K562 (cell line): Measurements from ENCODE around the gene ANKRD23. TPM values are rescaled to one million over a fixed set of nuclear protein-coding genes. Genes with fewer than 3 reads are reported as not detected.

ENCODE experiments used
- ERF ChIP-seq: fragments of 450-650 bp; formaldehyde crosslinking; IDR thresholded peaks from 2 replicates; pipeline ENCODE4 v1.4.0; 2020; ENCODE audit warnings: mild to moderate bottlenecking, mixed read lengths
- KDM2B ChIP-seq: fragments of 250-450 bp; sonication (Bioruptor Pico); IDR thresholded peaks from 2 replicates; pipeline ENCODE4 v1.8.0; 2021; ENCODE audit warnings: mild to moderate bottlenecking, moderate library complexity
- MYC ChIP-seq, 2 experiments: fragments of 250-450 bp in 1 of 2; sonication (Bioruptor Pico) in 1 of 2; IDR thresholded peaks; 2 replicates each; pipeline versions ENCODE4 v1.5.1 to v1.6.1; 2012 to 2021; ENCODE audit warnings: low read depth in 2 of 2, borderline replicate concordance in 1 of 2, improper control_type of control experiment in 1 of 2, low read length in 1 of 2, mild to moderate bottlenecking in 1 of 2, moderate library complexity in 1 of 2
- POLR2A ChIP-seq: fragments of 450-650 bp; conservative IDR thresholded peaks from 2 replicates; pipeline ENCODE4 v1.6.1; 2016
- PRMT5 ChIP-seq: sonication (generic); formaldehyde crosslinking; IDR thresholded peaks from 2 replicates; pipeline ENCODE4 v1.5.0; 2020; ENCODE audit warnings: missing genetic modification reagents
- SIN3A ChIP-seq, 2 experiments: fragments of 150-350 bp in 1 of 2; IDR thresholded peaks; 2 replicates each; pipeline ENCODE4 v1.6.1; 2011 to 2016; ENCODE audit warnings: borderline replicate concordance in 2 of 2, low read depth in 2 of 2, low read length in 2 of 2, mild to moderate bottlenecking in 2 of 2, moderate library complexity in 2 of 2; ENCODE audit not compliant: control insufficient read depth in 1 of 2
- SP1 ChIP-seq: sonication (generic); formaldehyde crosslinking; IDR thresholded peaks from 2 replicates; pipeline ENCODE4 v1.8.1; 2022; ENCODE audit warnings: mild to moderate bottlenecking, missing genetic modification reagents
- ZBTB43 ChIP-seq: sonication (generic); formaldehyde crosslinking; IDR thresholded peaks from 2 replicates; pipeline ENCODE4 v1.8.0; 2023; ENCODE audit warnings: mild to moderate bottlenecking, missing genetic modification reagents
- ZNF134 ChIP-seq: fragments of 250-450 bp; sonication (Bioruptor Pico); conservative IDR thresholded peaks from 2 replicates; pipeline ENCODE4 v1.4.0; 2020
- ZNF408 ChIP-seq: fragments of 250-450 bp; sonication (Bioruptor Pico); IDR thresholded peaks from 2 replicates; pipeline ENCODE4 v1.4.0; 2020; ENCODE audit warnings: low read depth, mild to moderate bottlenecking, moderate library complexity
- ZSCAN32 ChIP-seq: fragments of 450-650 bp; formaldehyde crosslinking; IDR thresholded peaks from 2 replicates; pipeline ENCODE4 v1.4.0; 2020; ENCODE audit warnings: mild to moderate bottlenecking, moderate library complexity
- polyA plus RNA-seq, 8 experiments: library from polyadenylated mRNA; depleted of rRNA in 4 of 8; stranded (reverse) in 5 of 8; unstranded in 3 of 8; fragments of >200 nt; fragmentation: Nextera tagmentation in 2 of 8; fragmentation: Illumina TruSeq in 1 of 8; extraction: Ambion mirVana in 2 of 8; extraction: Trizol in 1 of 8; gene quantifications; 2 replicates each; pipeline versions ENCODE4 v1.2.1 to v1.2.3, GENCODE V29; 2011 to 2014; ENCODE audit warnings: inconsistent platforms in 1 of 8, missing spikeins in 1 of 8
- total RNA-seq, 7 experiments: library from RNA; depleted of rRNA in 6 of 7; stranded (reverse); fragments of >200 nt in 6 of 7; fragmentation: Illumina TruSeq in 2 of 7; extraction: Trizol in 2 of 7; gene quantifications; 2 replicates each; pipeline versions ENCODE4 v1.2.1 to v1.2.3, GENCODE V29; 2011 to 2021; ENCODE audit warnings: low replicate concordance in 1 of 7
- TF ChIP-seq, protein P1 (sequence below): fragments of 450-650 bp; IDR thresholded peaks from 2 replicates; pipeline ENCODE4 v1.6.1; 2017; ENCODE audit warnings: antibody characterized with exemption, mild to moderate bottlenecking
- TF ChIP-seq, protein P2 (sequence below): fragments of 250-450 bp; sonication (Bioruptor Pico); IDR thresholded peaks from 2 replicates; pipeline ENCODE4 v1.5.0; 2021; ENCODE audit warnings: mild to moderate bottlenecking, borderline replicate concordance
- TF ChIP-seq, protein P3 (sequence below): fragments of 250-450 bp; sonication (Bioruptor Pico); IDR thresholded peaks from 2 replicates; pipeline ENCODE4 v1.5.0; 2020; ENCODE audit warnings: mild to moderate bottlenecking, borderline replicate concordance
- TF ChIP-seq, protein P4 (sequence below): sonication (generic); formaldehyde crosslinking; IDR thresholded peaks from 2 replicates; pipeline ENCODE4 v1.8.0; 2022; ENCODE audit warnings: missing genetic modification reagents, mild to moderate bottlenecking, moderate library complexity, borderline replicate concordance

Gene ANKRD23
- total and polyA plus RNA-seq, 9 of the 15 experiments (the other 6 are each of a cell fraction or from before 2014, with no cell fraction given) = 0.32 to 4.8 (median 2.8) TPM

- TF ChIP-seq, protein P1, sequence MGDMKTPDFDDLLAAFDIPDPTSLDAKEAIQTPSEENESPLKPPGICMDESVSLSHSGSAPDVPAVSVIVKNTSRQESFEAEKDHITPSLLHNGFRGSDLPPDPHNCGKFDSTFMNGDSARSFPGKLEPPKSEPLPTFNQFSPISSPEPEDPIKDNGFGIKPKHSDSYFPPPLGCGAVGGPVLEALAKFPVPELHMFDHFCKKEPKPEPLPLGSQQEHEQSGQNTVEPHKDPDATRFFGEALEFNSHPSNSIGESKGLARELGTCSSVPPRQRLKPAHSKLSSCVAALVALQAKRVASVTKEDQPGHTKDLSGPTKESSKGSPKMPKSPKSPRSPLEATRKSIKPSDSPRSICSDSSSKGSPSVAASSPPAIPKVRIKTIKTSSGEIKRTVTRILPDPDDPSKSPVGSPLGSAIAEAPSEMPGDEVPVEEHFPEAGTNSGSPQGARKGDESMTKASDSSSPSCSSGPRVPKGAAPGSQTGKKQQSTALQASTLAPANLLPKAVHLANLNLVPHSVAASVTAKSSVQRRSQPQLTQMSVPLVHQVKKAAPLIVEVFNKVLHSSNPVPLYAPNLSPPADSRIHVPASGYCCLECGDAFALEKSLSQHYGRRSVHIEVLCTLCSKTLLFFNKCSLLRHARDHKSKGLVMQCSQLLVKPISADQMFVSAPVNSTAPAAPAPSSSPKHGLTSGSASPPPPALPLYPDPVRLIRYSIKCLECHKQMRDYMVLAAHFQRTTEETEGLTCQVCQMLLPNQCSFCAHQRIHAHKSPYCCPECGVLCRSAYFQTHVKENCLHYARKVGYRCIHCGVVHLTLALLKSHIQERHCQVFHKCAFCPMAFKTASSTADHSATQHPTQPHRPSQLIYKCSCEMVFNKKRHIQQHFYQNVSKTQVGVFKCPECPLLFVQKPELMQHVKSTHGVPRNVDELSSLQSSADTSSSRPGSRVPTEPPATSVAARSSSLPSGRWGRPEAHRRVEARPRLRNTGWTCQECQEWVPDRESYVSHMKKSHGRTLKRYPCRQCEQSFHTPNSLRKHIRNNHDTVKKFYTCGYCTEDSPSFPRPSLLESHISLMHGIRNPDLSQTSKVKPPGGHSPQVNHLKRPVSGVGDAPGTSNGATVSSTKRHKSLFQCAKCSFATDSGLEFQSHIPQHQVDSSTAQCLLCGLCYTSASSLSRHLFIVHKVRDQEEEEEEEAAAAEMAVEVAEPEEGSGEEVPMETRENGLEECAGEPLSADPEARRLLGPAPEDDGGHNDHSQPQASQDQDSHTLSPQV = no peak
- TF ChIP-seq ZNF134 (CRISPR knock-in tag) (no peak), ZBTB43 (CRISPR knock-in tag) (no peak), ZNF408 (CRISPR knock-in tag) (no peak), PRMT5 (CRISPR knock-in tag) (0 out of 2 replicates have a peak, but pooled peaks have one; percentile 41), ERF (0 out of 2 replicates have a peak, but pooled peaks have one; percentile 59), POLR2A (0 out of 2 replicates have a peak, but pooled peaks have one; percentile 27), ZSCAN32 (CRISPR knock-in tag) (no peak), MYC (IDR thresholded peaks at IDR 0.05; ENCODE audit: low read depth, low read length) (no peak), MYC (CRISPR knock-in tag; IDR thresholded peaks at IDR 0.05; ENCODE audit: borderline replicate concordance, low read depth) (no peak), SIN3A (IDR thresholded peaks at IDR 0.05; ENCODE audit: borderline replicate concordance in 2 of 2, control insufficient read depth in 1 of 2, low read depth in 2 of 2, low read length in 2 of 2) (no peak), KDM2B (CRISPR knock-in tag) (no peak), SP1 (CRISPR knock-in tag) (peak; percentile 36; the same call in 1 of the 2 replicates)
- TF ChIP-seq, protein P2, sequence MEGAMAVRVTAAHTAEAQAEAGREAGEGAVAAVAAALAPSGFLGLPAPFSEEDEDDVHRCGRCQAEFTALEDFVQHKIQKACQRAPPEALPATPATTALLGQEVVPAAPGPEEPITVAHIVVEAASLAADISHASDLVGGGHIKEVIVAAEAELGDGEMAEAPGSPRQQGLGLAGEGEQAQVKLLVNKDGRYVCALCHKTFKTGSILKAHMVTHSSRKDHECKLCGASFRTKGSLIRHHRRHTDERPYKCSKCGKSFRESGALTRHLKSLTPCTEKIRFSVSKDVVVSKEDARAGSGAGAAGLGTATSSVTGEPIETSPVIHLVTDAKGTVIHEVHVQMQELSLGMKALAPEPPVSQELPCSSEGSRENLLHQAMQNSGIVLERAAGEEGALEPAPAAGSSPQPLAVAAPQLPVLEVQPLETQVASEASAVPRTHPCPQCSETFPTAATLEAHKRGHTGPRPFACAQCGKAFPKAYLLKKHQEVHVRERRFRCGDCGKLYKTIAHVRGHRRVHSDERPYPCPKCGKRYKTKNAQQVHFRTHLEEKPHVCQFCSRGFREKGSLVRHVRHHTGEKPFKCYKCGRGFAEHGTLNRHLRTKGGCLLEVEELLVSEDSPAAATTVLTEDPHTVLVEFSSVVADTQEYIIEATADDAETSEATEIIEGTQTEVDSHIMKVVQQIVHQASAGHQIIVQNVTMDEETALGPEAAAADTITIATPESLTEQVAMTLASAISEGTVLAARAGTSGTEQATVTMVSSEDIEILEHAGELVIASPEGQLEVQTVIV (CRISPR knock-in tag) = peak; percentile 61; the same call in 1 of the 2 replicates
- TF ChIP-seq, protein P3, sequence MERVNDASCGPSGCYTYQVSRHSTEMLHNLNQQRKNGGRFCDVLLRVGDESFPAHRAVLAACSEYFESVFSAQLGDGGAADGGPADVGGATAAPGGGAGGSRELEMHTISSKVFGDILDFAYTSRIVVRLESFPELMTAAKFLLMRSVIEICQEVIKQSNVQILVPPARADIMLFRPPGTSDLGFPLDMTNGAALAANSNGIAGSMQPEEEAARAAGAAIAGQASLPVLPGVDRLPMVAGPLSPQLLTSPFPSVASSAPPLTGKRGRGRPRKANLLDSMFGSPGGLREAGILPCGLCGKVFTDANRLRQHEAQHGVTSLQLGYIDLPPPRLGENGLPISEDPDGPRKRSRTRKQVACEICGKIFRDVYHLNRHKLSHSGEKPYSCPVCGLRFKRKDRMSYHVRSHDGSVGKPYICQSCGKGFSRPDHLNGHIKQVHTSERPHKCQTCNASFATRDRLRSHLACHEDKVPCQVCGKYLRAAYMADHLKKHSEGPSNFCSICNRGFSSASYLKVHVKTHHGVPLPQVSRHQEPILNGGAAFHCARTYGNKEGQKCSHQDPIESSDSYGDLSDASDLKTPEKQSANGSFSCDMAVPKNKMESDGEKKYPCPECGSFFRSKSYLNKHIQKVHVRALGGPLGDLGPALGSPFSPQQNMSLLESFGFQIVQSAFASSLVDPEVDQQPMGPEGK (CRISPR knock-in tag) = no peak
- TF ChIP-seq, protein P4, sequence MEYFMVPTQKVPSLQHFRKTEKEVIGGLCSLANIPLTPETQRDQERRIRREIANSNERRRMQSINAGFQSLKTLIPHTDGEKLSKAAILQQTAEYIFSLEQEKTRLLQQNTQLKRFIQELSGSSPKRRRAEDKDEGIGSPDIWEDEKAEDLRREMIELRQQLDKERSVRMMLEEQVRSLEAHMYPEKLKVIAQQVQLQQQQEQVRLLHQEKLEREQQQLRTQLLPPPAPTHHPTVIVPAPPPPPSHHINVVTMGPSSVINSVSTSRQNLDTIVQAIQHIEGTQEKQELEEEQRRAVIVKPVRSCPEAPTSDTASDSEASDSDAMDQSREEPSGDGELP (CRISPR knock-in tag) = peak; percentile 3; the same call in 1 of the 2 replicates
Observed at GRCh38 chr2:96876269-96877041, 32.6 kb upstream of the ANKRD23 start (continued).
